Tibial nerve (tissue), 3 donors: ENCODE results near the gene TSPAN7.

Experiments used
- CTCF ChIP-seq, 5 experiments: fragments of 200-600 bp in 3 of 5; fragments of 450-650 bp in 2 of 5; sonication (generic) in 3 of 5; IDR thresholded peaks; one replicate each; pipeline ENCODE4 v1.5.1; 2016 to 2019; ENCODE audit warnings: antibody characterized with exemption in 5 of 5, mild to moderate bottlenecking in 3 of 5, moderate library complexity in 2 of 5
- POLR2A ChIP-seq, 2 donors: fragments of 450-650 bp; IDR thresholded peaks; one replicate each; pipeline ENCODE4 v1.6.1; 2017; ENCODE audit warnings: antibody characterized with exemption in 2 of 2, mild to moderate bottlenecking in 2 of 2, moderate library complexity in 2 of 2

GRCh38 chrX:38718311-38718710 lies 157.0 kb downstream of the TSPAN7 start:
- no peak for TF ChIP-seq POLR2A (IDR thresholded peaks at IDR 0.05)
- no peak for TF ChIP-seq CTCF (IDR thresholded peaks at IDR 0.05)
